SJCRH30 (cell line): ENCODE measurements around the gene FOXP4. TPM values are rescaled to one million over a fixed set of nuclear protein-coding genes. Genes with fewer than 3 reads are reported as not detected.
"Not testable (repeated sequence)": the region's sequence is repeated elsewhere in the genome, so short reads cannot be mapped to it uniquely, and the experiment has no call there.

Experiments used
- DNase-seq, 2 experiments: peaks; one replicate each; pipeline ENCODE4 v3.0.0-alpha.2; 2015 to 2020
- H3K27ac ChIP-seq: fragments of 250-450 bp; sonication (Bioruptor Pico); 2 replicates; pipeline ENCODE4 v1.5.1; 2020; ENCODE audit warnings: mild to moderate bottlenecking, moderate library complexity
- H3K27me3 ChIP-seq: fragments of 250-450 bp; sonication (Bioruptor Pico); 2 replicates; pipeline ENCODE4 v1.5.1; 2020; ENCODE audit warnings: mild to moderate bottlenecking, moderate library complexity
- H3K36me3 ChIP-seq: fragments of 250-450 bp; sonication (Bioruptor Pico); 2 replicates; pipeline ENCODE4 v1.5.1; 2020; ENCODE audit warnings: mild to moderate bottlenecking, moderate library complexity
- H3K4me1 ChIP-seq: fragments of 250-450 bp; sonication (Bioruptor Pico); 2 replicates; pipeline ENCODE4 v1.5.1; 2020; ENCODE audit warnings: mild to moderate bottlenecking, moderate library complexity
- H3K4me3 ChIP-seq: fragments of 250-450 bp; sonication (Bioruptor Pico); 2 replicates; pipeline ENCODE4 v1.5.1; 2020; ENCODE audit warnings: mild to moderate bottlenecking, moderate library complexity
- H3K9me3 ChIP-seq: fragments of 250-450 bp; sonication (Bioruptor Pico); replicated peaks from 2 replicates; pipeline ENCODE4 v1.5.1; 2020; ENCODE audit warnings: mild to moderate bottlenecking, moderate library complexity
- total RNA-seq: library from RNA; depleted of rRNA; stranded (reverse); fragments of >200 nt; shearing (Covaris generic); gene quantifications from 2 replicates; pipeline ENCODE4 v1.2.3, GENCODE V29; 2014

FOXP4 gene
- total RNA-seq, 1 experiment from 2014 or later: 9.2 TPM

DNA sequence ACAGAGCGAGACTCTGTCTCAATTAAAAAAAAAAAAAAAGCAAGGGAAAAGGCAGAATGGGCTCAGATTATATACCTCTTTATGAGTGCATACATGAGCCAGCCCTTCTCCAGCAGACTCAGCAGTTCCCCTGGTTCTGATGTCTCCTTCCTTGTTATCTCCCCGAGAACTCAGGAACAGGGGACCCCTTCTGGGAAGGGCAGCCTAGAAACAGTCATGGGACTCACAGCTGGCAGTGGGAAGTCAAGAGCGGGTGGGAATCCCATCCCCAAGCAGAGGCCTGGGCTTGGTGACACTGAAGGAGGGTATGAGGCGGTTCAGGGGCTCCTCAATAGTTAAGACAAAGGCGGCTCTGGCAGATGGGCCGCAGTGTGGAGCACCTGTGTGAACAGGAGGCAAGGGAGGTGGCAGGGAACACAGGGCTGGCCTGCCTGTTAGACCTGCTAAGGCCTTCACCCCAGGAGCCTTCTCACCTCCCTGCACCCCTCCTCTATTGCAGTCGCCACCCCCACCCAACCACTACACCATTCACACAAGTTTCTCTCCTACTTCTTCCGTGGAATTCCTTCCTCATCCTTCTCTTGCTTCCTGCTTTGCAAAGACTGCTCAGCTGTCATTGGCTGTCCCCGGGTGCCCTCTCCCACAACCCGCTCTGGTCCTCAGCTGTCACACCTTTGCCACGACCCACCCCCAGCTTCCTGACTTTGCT, 62.4 kb downstream of the FOXP4 start:
- H3K27ac ChIP-seq: no peak overlapping the region
- peak in 1 of 2 experiments; percentile 34 for DNase-seq
- H3K4me3 ChIP-seq: no peak overlapping the region
- 0 out of 2 replicates have a peak, but pooled peaks cover 3% of the 10 kb centered on the region for H3K9me3 ChIP-seq
- H3K27me3 ChIP-seq: no peaks in the 10 kb centered on the region
- no peaks in the 10 kb centered on the region for H3K36me3 ChIP-seq
- no peaks in the 10 kb centered on the region; the same call in 1 of the 2 replicates for H3K4me1 ChIP-seq

DNA sequence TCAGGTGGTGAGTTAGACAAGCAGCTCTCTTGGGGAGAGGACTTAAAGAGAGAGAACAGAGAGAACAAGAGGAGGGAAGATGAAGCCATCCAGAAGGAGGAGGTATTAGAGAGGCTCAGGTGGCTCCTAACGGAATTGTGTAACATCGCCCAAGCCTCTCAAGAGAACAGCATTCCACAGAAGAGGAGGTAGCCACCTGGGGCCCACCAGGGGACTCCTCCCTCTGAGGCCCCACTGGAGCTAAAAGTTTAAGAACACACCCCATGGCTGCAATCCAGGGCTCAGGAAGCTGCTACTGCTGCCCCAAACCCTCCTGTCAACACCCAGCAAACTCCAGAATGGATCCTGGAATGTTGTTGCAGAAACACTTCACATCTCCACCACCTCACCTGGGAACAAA, 68.5 kb downstream of the FOXP4 start:
- Histone ChIP-seq H3K27ac (no peak overlapping the region), H3K27me3 (no peaks in the 10 kb centered on the region), H3K36me3 (no peaks in the 10 kb centered on the region), H3K4me1 (no peaks in the 10 kb centered on the region), H3K4me3 (no peak overlapping the region), H3K9me3 (0 out of 2 replicates have a peak, but pooled peaks cover 3% of the 10 kb centered on the region)
- DNase-seq: no peak

DNA sequence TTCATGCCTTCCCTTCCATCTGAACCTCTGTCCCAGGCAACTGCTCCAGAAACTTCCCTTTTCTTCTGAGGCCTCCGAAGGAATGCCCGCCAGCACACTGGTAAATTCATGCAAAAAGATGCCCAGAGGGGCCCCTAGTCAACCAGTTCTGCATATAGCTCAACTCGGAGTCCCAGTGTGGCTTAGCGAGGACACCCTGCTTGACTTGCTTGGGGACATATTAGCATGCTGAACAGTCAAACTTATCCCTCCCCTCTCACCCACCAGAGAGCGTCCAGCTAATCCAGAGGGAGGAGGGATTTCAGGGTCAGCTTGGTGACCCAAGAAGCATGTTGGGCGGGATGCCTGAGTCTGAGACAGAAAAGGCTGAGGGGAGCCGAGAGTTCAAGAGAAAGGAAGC, 69.1 kb downstream of the FOXP4 start:
- no peak overlapping the region for H3K27ac ChIP-seq
- no peaks in the 10 kb centered on the region for H3K36me3 ChIP-seq
- DNase-seq: no peak
- no peaks in the 10 kb centered on the region for H3K4me1 ChIP-seq
- H3K27me3 ChIP-seq: no peaks in the 10 kb centered on the region
- H3K4me3 ChIP-seq: no peak overlapping the region
- H3K9me3 ChIP-seq: 0 out of 2 replicates have a peak, but pooled peaks cover 3% of the 10 kb centered on the region

DNA sequence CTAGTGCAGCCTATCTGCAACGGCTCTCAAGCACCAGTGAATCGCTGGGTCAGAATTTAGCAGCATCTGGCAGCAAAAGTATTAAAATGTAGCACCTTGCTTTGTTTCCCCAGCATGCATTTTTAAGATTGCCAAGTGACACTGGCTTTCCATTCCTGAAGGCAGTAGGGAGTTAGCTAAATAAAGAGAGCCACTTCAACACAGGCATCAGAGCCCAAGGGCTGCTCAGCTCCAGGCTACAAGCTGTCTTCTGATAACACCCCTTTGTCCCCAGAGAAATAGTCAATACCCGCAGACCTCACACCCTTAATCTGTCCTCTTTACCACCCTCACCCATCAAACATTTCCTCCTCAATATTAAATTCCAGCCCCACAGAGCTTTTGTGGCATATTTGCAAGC, 72.4 kb downstream of the FOXP4 start:
- H3K36me3 ChIP-seq: no peaks in the 10 kb centered on the region
- H3K27ac ChIP-seq: no peak overlapping the region
- no peaks in the 10 kb centered on the region for H3K4me1 ChIP-seq
- DNase-seq: no peak
- no peak overlapping the region for H3K4me3 ChIP-seq
- no peaks in the 10 kb centered on the region for H3K9me3 ChIP-seq
- no peaks in the 10 kb centered on the region for H3K27me3 ChIP-seq

DNA sequence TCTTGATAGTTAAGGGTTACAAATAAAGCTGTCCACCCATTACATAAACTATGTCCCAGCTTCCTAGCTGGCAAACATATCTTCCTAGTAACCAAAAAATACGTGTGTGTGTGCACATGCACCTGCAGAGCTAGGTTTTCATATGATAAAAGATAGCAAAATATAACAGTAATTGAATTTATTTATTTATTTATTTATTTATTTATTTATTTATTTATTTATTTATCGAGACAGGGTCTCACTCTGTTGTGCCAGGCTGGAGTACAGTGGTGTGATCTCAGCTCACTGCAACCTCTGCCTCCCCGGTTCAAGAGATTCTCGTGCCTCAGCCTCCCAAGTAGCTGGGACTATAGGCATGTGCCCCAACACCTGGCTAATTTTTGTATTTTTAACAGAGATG, 73.0 kb downstream of the FOXP4 start:
- not testable (repeated sequence) for H3K4me3 ChIP-seq

DNA sequence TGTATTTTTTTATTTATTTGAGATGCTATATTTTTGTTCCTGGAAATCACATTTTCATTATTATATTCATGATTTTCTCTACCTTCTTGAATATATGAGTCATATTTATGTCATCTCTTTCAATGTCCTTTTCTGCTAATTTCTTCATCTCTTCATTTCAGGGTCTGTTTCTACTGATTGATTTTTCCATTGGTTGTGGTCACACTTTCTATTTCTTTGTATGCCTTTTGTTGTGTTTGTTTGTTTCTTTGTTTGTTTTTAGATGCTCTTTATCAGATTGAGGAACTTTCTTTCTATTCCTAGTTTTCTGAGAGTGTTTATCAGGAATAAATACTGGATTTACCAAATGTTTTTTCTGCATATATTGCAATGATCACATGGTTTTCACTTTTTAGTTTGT, 75.2 kb downstream of the FOXP4 start:
- peaks cover 9% of the 10 kb centered on the region for H3K4me1 ChIP-seq
- no peak overlapping the region for H3K4me3 ChIP-seq
- no peaks in the 10 kb centered on the region for H3K9me3 ChIP-seq
- no peak for DNase-seq
- H3K27me3 ChIP-seq: no peaks in the 10 kb centered on the region
- no peak overlapping the region for H3K27ac ChIP-seq
- H3K36me3 ChIP-seq: no peaks in the 10 kb centered on the region

More for the DNA sequence above, 73.0 kb downstream of the FOXP4 start:
- H3K9me3 ChIP-seq, H3K27ac ChIP-seq, DNase-seq, H3K36me3 ChIP-seq, H3K4me1 ChIP-seq, H3K27me3 ChIP-seq: not testable (repeated sequence)

DNA sequence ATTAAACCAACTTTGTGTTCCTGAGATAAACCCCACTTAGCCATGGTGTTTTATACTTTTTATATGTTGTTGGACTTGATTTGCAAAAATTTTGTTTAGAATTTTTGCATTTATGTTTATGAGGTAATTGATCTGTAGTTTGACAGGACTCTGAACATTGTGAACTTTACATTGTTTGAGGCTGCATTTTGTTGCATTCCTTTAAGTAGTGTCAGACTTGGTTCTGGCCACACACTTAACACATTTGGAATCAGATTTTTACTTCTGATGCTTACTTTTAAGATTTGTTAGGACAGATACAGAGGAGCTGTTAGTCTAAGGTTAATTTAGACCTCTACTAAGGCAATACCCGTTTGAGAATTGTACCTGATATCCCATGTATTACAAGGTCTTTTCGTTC, 75.6 kb downstream of the FOXP4 start:
- H3K4me1 ChIP-seq: peaks cover 12% of the 10 kb centered on the region
- no peak for DNase-seq
- no peak overlapping the region for H3K4me3 ChIP-seq
- no peak overlapping the region for H3K27ac ChIP-seq
- no peaks in the 10 kb centered on the region for H3K36me3 ChIP-seq
- no peaks in the 10 kb centered on the region for H3K27me3 ChIP-seq
- H3K9me3 ChIP-seq: no peaks in the 10 kb centered on the region

DNA sequence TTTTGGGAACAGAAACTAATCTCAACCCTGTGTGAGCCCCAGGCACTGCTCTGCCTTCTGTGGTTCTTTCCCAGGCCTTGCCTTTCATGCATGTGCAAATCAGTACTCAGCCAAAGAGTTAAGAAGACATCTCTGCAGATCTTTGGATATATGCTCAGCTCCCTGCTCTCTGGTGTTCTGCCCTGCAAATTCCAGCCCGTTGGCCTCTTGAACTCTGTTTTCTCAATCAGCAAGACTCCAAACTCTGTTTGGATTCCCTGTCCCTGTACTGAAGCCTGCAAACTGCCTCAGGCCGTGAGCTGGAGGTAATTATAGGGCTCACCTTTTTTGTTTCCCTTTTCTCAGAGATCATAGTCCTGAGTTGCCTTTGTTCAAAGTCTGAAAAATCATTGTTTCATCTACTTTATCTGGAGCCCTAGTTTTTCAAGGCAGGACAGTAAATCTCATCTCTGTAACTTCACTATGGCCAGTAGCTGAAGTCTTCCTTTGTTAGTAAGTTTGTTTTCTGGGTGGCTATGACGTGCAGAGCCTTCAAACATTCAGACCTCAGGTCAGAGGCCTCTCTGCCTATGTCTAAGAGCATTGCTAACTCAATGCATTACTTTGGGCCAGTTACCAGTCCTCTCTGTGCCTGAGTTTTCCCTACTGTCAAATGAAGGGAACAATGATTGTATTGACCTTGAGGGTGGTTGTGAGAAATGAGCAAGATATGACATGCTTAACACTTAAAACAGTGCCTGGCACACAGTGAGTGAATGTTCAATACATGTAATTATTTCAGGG, 76.2 kb downstream of the FOXP4 start:
- H3K4me3 ChIP-seq: no peak overlapping the region
- H3K4me1 ChIP-seq: peaks cover 14% of the 10 kb centered on the region
- no peak for DNase-seq
- H3K9me3 ChIP-seq: no peaks in the 10 kb centered on the region
- H3K36me3 ChIP-seq: no peaks in the 10 kb centered on the region
- H3K27ac ChIP-seq: no peak overlapping the region
- no peaks in the 10 kb centered on the region for H3K27me3 ChIP-seq

DNA sequence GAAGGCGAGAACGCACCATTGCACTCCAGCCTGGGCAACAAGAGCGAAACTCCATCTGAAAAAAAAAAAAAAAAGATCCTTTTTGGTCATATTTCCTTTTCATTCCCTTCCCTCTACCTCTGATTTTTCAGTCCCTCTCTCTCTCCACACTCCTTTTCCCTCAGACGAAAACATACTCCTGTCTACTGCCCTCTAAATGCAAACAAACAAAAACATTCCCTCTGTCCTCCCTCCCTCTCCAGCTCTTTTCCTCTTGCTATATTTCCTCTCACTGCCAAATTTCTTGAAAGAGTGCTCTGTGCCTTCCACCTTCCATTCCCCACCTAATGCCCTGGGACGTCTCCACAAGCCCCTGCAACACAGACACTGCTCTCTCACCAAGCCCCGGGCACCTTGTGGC, 77.1 kb downstream of the FOXP4 start:
- DNase-seq: no peak
- Histone ChIP-seq H3K4me3 (no peak overlapping the region), H3K27ac (no peak overlapping the region), H3K36me3 (no peaks in the 10 kb centered on the region), H3K27me3 (no peaks in the 10 kb centered on the region), H3K4me1 (peaks cover 14% of the 10 kb centered on the region), H3K9me3 (no peaks in the 10 kb centered on the region)

DNA sequence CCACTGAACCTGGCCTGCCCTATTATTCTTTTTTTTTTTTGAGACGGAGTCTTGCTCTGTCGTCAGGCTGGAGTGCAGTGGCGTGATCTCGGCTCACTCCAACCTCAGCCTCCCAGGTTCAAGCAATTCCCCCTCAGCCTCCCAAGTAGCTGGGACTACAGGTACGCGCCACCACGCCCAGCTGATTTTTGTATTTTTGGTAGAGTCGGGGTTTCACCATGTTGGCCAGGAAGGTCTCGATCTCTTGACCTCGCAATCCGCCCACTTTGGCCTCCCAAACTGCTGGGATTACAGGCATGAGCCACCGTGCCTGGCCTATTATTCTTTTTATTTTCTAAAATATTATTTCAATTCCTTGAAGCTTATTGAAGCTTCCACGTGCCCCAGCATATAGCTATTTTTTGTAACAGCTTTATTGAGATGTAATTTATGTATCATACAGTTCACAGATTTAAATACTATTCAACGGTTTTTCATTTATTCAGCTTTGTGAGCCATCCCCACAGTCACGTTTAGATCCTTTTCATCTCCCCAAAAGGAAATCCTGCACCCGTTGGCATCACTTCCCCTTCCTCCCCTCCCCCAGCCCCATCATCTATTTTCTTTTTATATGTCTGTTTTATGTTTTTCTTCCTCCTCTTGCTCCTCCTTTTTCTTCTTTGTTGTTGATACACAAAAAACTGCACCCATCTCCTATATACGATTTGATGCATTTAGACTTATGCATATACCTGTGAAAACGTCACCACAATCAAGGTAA, 78.6 kb downstream of the FOXP4 start:
- peaks cover 17% of the 10 kb centered on the region for H3K4me1 ChIP-seq
- no peak overlapping the region for H3K27ac ChIP-seq
- H3K27me3 ChIP-seq: no peaks in the 10 kb centered on the region
- H3K4me3 ChIP-seq: no peak overlapping the region
- DNase-seq: no peak
- H3K9me3 ChIP-seq: no peaks in the 10 kb centered on the region
- H3K36me3 ChIP-seq: no peaks in the 10 kb centered on the region

DNA sequence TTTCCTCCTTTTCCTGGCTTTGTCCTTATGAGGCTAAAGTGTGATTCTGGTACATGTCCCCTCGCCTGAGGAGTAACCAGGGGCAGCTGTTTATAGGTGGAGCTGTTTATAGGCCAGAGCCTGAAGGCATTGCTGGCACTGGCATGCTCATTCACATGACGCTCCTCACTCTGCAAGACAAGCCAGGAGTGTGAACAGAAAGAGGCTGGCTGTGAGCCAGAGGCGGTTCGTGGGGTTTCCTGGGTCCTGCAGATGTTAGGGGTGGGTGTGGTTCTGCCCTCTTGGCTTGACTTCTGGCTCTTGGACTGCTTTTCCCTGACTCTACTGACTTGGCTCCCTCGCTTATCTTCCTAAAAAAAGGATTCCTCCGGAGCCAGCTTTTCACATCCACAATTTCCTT, 79.3 kb downstream of the FOXP4 start:
- H3K36me3 ChIP-seq: no peaks in the 10 kb centered on the region
- H3K9me3 ChIP-seq: no peaks in the 10 kb centered on the region
- DNase-seq: peak; percentile 62 to 73
- H3K4me1 ChIP-seq: peaks cover 23% of the 10 kb centered on the region
- H3K27ac ChIP-seq: no peak overlapping the region
- no peak overlapping the region for H3K4me3 ChIP-seq
- no peaks in the 10 kb centered on the region for H3K27me3 ChIP-seq

DNA sequence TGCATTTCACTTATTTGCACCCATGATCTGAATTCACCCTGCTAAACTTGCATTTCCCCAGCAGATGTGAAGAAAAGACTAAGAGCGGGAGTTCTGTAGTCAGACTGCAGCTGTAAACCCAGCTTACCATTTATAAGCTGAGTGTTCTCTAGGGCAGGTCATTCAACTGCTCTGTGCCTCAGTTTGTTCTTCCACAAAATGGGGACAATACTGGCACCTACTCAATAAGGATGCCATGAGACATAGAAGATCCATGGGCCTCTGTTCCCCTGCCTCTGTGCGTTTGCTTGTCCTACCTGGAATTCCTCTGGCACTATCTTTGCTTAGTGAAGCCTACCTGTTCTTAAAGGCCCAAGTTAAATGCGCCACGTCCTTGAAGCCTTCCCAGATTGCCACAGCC, 79.8 kb downstream of the FOXP4 start:
- no peak for DNase-seq
- Histone ChIP-seq H3K27me3 (no peaks in the 10 kb centered on the region), H3K27ac (no peak overlapping the region), H3K4me3 (no peak overlapping the region), H3K36me3 (no peaks in the 10 kb centered on the region), H3K4me1 (peaks cover 28% of the 10 kb centered on the region), H3K9me3 (no peaks in the 10 kb centered on the region)

DNA sequence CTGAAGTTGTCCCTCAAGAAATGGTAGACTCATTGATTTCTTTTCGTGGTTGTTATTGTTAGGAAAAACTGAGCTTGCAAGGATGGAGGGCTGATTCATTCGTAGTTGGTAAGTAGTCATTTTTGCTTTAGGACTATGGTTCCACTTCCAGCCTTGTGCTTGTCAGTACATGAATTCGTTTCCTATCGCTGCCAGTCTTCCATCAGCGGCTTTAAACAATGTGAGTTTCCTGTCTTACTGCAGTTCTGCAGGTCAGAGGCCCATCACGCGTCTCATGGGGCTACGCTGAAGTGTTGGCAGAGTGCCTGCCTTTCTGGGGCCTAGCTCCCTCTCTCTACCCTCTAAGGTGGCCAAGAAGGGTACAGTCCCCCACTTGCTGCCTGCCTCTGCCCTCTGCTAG, 80.7 kb downstream of the FOXP4 start:
- Histone ChIP-seq H3K27me3 (no peaks in the 10 kb centered on the region), H3K4me3 (no peak overlapping the region), H3K4me1 (peaks cover 35% of the 10 kb centered on the region), H3K9me3 (no peaks in the 10 kb centered on the region), H3K36me3 (no peaks in the 10 kb centered on the region), H3K27ac (no peak overlapping the region)
- peak in 1 of 2 experiments; percentile 27 for DNase-seq

DNA sequence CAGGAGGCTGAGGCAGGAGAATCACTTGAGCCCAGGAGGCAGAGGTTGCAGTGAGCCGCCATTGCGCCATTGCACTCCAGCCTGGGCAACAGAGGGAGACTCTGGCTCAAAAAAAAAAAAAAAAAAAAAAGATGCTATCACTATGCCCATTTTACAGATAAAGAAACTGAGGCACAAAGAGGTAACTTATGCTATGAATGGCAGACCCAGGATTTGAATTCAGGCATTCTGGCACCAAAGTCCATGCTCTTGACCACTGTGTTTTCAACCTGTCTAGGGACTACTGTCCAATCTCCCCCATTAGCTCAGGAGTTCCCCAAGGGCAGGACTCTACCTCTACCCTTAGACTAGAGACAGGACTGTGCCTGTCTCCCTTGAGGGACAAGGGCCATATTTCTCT, 82.9 kb downstream of the FOXP4 start:
- no peak for DNase-seq
- Histone ChIP-seq H3K4me3 (no peak overlapping the region), H3K36me3 (no peaks in the 10 kb centered on the region), H3K27me3 (no peaks in the 10 kb centered on the region), H3K4me1 (peaks cover 40% of the 10 kb centered on the region), H3K9me3 (no peaks in the 10 kb centered on the region), H3K27ac (no peak overlapping the region)

DNA sequence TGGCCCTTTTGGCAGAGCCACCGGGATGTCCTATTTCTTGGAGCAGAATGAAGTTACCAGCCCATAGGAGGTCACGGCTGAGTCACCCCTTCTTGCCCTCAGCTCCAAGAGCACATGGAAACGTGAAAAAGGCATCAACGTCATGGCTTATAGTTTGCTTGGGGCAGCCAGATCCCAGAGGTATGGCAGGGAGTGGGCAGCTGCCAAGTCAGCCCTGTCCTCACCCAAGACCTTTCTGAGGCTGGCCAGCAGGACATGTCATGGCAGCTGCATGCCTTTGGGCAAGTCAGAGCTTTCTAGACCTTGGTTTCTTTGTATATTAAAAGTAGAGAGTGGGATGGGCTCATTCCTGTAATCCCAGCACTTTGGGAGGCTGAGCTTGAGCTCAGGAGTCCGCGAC, 83.9 kb downstream of the FOXP4 start:
- Histone ChIP-seq H3K4me1 (peaks cover 50% of the 10 kb centered on the region), H3K4me3 (no peak overlapping the region), H3K27me3 (no peaks in the 10 kb centered on the region), H3K36me3 (no peaks in the 10 kb centered on the region), H3K9me3 (no peaks in the 10 kb centered on the region), H3K27ac (no peak overlapping the region; the same call in 1 of the 2 replicates)
- peak; percentile 51 to 64 for DNase-seq
